A549 (cell line): ENCODE measurements around the gene CAMSAP1. TPM values are rescaled to one million over a fixed set of nuclear protein-coding genes. Genes with fewer than 3 reads are reported as not detected.

ENCODE experiments used
- ATAC-seq, 2 experiments: fragments of 200-7000 bp in 1 of 2; fragments of >200 bp in 1 of 2; cut with Nextera tagmentation in 1 of 2; cut with Tn5 transposase in 1 of 2; 3 replicates each; pipeline versions ENCODE4 v1.8.0 to v1.9.1; 2018 to 2020; ENCODE audit warnings: mild to moderate bottlenecking in 1 of 2, moderate library complexity in 1 of 2
- CTCF ChIA-PET: fragments of 300-600 bp; sonication (Branson Sonifier 250); formaldehyde crosslinking; extraction: SDS; loops from one replicate; lab custom pipeline; 2021; ENCODE audit warnings: antibody characterized with exemption, inconsistent platforms; lab: Yijun Ruan, JAX
- POLR2A ChIA-PET: fragments of 350-600 bp; formaldehyde crosslinking; extraction: SDS; loops from one replicate; lab custom pipeline; 2021; ENCODE audit warnings: antibody characterized with exemption, inconsistent platforms; lab: Yijun Ruan, JAX
- DNase-seq, 2 experiments: peaks; one replicate each; pipeline versions ENCODE4 v3.0.0 to v3.0.0-alpha.2; 2011 to 2016; ENCODE audit warnings: low read depth in 1 of 2, low spot score in 1 of 2
- FAIRE-seq: peaks from 2 replicates; lab custom pipeline; 2011; peaks lifted over from hg19 to GRCh38; lab: Jason Lieb, UNC
- H3K27ac ChIP-seq, 2 experiments: fragments of >200 bp; sonication (Bioruptor Twin); formaldehyde crosslinking; 3 replicates each; pipeline ENCODE4 v1.5.1; 2016 to 2017
- H3K4me1 ChIP-seq: fragments of >200 bp; sonication (Bioruptor Twin); formaldehyde crosslinking; 3 replicates; pipeline ENCODE4 v1.6.1; 2016
- H3K4me2 ChIP-seq: fragments of >200 bp; sonication (Bioruptor Twin); formaldehyde crosslinking; 3 replicates; pipeline ENCODE4 v1.6.1; 2016
- H3K4me3 ChIP-seq: fragments of >200 bp; sonication (Bioruptor Twin); formaldehyde crosslinking; 3 replicates; pipeline ENCODE4 v1.5.1; 2016
- H3K9me3 ChIP-seq: fragments of >200 bp; sonication (Bioruptor Twin); formaldehyde crosslinking; 3 replicates; pipeline ENCODE4 v1.6.1; 2016
- ATOH8 ChIP-seq: fragments of 250-450 bp; sonication (Bioruptor Pico); IDR thresholded peaks from 2 replicates; pipeline ENCODE4 v1.5.0; 2020; ENCODE audit warnings: low read depth, mild to moderate bottlenecking, moderate library complexity
- BHLHE40 ChIP-seq: IDR thresholded peaks from 2 replicates; pipeline ENCODE4 v1.6.1; 2012; ENCODE audit warnings: low read depth, low read length, inconsistent platforms
- CHD4 ChIP-seq: fragments of 200-600 bp; sonication (generic); IDR thresholded peaks from 2 replicates; pipeline ENCODE4 v1.6.1; 2016; ENCODE audit warnings: antibody characterized with exemption, mild to moderate bottlenecking, borderline replicate concordance
- EHF ChIP-seq: fragments of 250-450 bp; sonication (Bioruptor Pico); IDR thresholded peaks from 2 replicates; pipeline ENCODE4 v1.5.0; 2020; ENCODE audit warnings: mild to moderate bottlenecking
- ELK1 ChIP-seq: fragments of 150-350 bp; IDR thresholded peaks from 2 replicates; pipeline ENCODE4 v1.6.1; 2014; ENCODE audit warnings: low read depth, mild to moderate bottlenecking, low read length
- EP300 ChIP-seq, 2 experiments: fragments of >200 bp; sonication (Bioruptor Twin); formaldehyde crosslinking; IDR thresholded peaks; 2 replicates in 1 of 2; 3 replicates in 1 of 2; pipeline ENCODE4 v1.6.1; 2016 to 2017
- GATA3 ChIP-seq: IDR thresholded peaks from 2 replicates; pipeline ENCODE4 v1.6.1; 2012; ENCODE audit warnings: borderline replicate concordance
- HDAC2 ChIP-seq: fragments of 200-600 bp; sonication (generic); IDR thresholded peaks from 2 replicates; pipeline ENCODE4 v1.6.1; 2016
- HEYL ChIP-seq: fragments of 250-450 bp; sonication (Bioruptor Pico); IDR thresholded peaks from 2 replicates; pipeline ENCODE4 v1.8.0; 2021; ENCODE audit warnings: mild to moderate bottlenecking, moderate library complexity
- HMGXB4 ChIP-seq: fragments of 250-450 bp; sonication (Bioruptor Pico); IDR thresholded peaks from 2 replicates; pipeline ENCODE4 v1.5.0; 2021; ENCODE audit warnings: mild to moderate bottlenecking, moderate library complexity, borderline replicate concordance
- HOXA7 ChIP-seq: fragments of 250-450 bp; sonication (Bioruptor Pico); IDR thresholded peaks from 2 replicates; pipeline ENCODE4 v1.5.0; 2020; ENCODE audit warnings: mild to moderate bottlenecking, moderate library complexity
- HOXB13 ChIP-seq: fragments of 250-450 bp; sonication (Bioruptor Pico); IDR thresholded peaks from 2 replicates; pipeline ENCODE4 v1.5.0; 2020; ENCODE audit warnings: low read depth, mild to moderate bottlenecking, moderate library complexity
- JUN ChIP-seq, 2 experiments: fragments of >200 bp; sonication (Bioruptor Twin); formaldehyde crosslinking; IDR thresholded peaks; 2 replicates in 1 of 2; 3 replicates in 1 of 2; pipeline ENCODE4 v1.6.1; 2016 to 2017
- KDM1A ChIP-seq: fragments of 200-600 bp; sonication (generic); IDR thresholded peaks from 2 replicates; pipeline ENCODE4 v1.6.1; 2016; ENCODE audit warnings: low read depth, mild to moderate bottlenecking
- MAFK ChIP-seq: fragments of 450-650 bp; IDR thresholded peaks from 2 replicates; pipeline ENCODE4 v1.6.1; 2014; ENCODE audit not compliant: partially characterized antibody
- MAX ChIP-seq: IDR thresholded peaks from 2 replicates; pipeline ENCODE4 v1.6.1; 2012
- NFE2L2 ChIP-seq: fragments of 150-350 bp; conservative IDR thresholded peaks from 2 replicates; pipeline ENCODE4 v1.6.1; 2014; ENCODE audit warnings: low read length
- POLR2A ChIP-seq: IDR thresholded peaks from 2 replicates; pipeline ENCODE4 v1.6.1; 2012; ENCODE audit warnings: mild to moderate bottlenecking, low read length
- POLR2AphosphoS2 ChIP-seq: conservative IDR thresholded peaks from 2 replicates; pipeline ENCODE4 v1.6.1; 2012; ENCODE audit warnings: low read length, improper control_type of control experiment, inconsistent platforms
- RAD21 ChIP-seq, 2 experiments: fragments of >200 bp in 1 of 2; sonication (Bioruptor Twin) in 1 of 2; formaldehyde crosslinking in 1 of 2; IDR thresholded peaks in 1 of 2; conservative IDR thresholded peaks in 1 of 2; 2 replicates in 1 of 2; 3 replicates in 1 of 2; pipeline ENCODE4 v1.6.1; 2012 to 2018; ENCODE audit warnings: inconsistent platforms in 1 of 2
- RARB ChIP-seq: fragments of 250-450 bp; sonication (Bioruptor Pico); IDR thresholded peaks from 2 replicates; pipeline ENCODE4 v1.8.0; 2021; ENCODE audit warnings: mild to moderate bottlenecking, moderate library complexity
- RCOR1 ChIP-seq: fragments of 150-350 bp; IDR thresholded peaks from 2 replicates; pipeline ENCODE4 v1.6.1; 2014; ENCODE audit warnings: antibody characterized with exemption, low read length, low read depth
- REST ChIP-seq: fragments of 200-600 bp; sonication (generic); IDR thresholded peaks from 2 replicates; pipeline ENCODE4 v1.6.1; 2016; ENCODE audit warnings: antibody characterized with exemption, mild to moderate bottlenecking, moderate library complexity
- RFX5 ChIP-seq: fragments of 450-650 bp; IDR thresholded peaks from 2 replicates; pipeline ENCODE4 v1.7.1; 2014; ENCODE audit warnings: antibody characterized with exemption, mild to moderate bottlenecking, moderate library complexity
- TFCP2L1 ChIP-seq: fragments of 250-450 bp; sonication (Bioruptor Pico); IDR thresholded peaks from 2 replicates; pipeline ENCODE4 v1.5.0; 2021; ENCODE audit warnings: mild to moderate bottlenecking
- TP53 ChIP-seq: fragments of 250-450 bp; sonication (Bioruptor Pico); IDR thresholded peaks from 2 replicates; pipeline ENCODE4 v1.5.0; 2021; ENCODE audit warnings: mild to moderate bottlenecking, moderate library complexity
- USF2 ChIP-seq: fragments of 450-650 bp; IDR thresholded peaks from 2 replicates; pipeline ENCODE4 v1.6.1; 2014; ENCODE audit warnings: antibody characterized with exemption
- ZNF302 ChIP-seq: fragments of 250-450 bp; sonication (Bioruptor Pico); IDR thresholded peaks from 2 replicates; pipeline ENCODE4 v1.9.0; 2021; ENCODE audit warnings: inconsistent platforms, mild to moderate bottlenecking, moderate library complexity
- WGBS: methylation state at CpG from one replicate; pipeline ENCODE4 v1.1.6; 2017; ENCODE audit errors: missing lambda C conversion rate; 5-methylcytosine and 5-hydroxymethylcytosine counted together
- polyA plus RNA-seq, 4 experiments: library from polyadenylated mRNA; depleted of rRNA in 3 of 4; stranded (reverse); fragments of >200 nt; fragmentation: RNase III in 1 of 4; extraction: RNeasy Plus Mini Kit Qiagen cat#74134 plus additional on column Dnase treatment in 1 of 4; gene quantifications; 2 replicates in 3 of 4; 3 replicates in 1 of 4; pipeline ENCODE4 v1.2.3, GENCODE V29; 2011 to 2017

The CAMSAP1 gene
- polyA plus RNA-seq, 2 of the 4 experiments (the other 2 are of a cell fraction), result 8.6 to 15.0 TPM

- Histone ChIP-seq H3K9me3 (no peaks in the 10 kb centered on the region; the same call in 2 of the 3 replicates), H3K27ac (no peak overlapping the region), H3K4me1 (no peaks in the 10 kb centered on the region), H3K4me2 (no peak overlapping the region), H3K4me3 (no peak overlapping the region)
- 94% methylated on average over 5 of the region's 5 CpGs for WGBS
- ATAC-seq, result no peak
- no peak for FAIRE-seq
- TF ChIP-seq HEYL (CRISPR knock-in tag), result no peak
- TF ChIP-seq EP300 (IDR thresholded peaks at IDR 0.05), result no peak
- TF ChIP-seq HOXB13 (CRISPR knock-in tag), result no peak
- TF ChIP-seq KDM1A, result no peak
- no peak for TF ChIP-seq HDAC2
- no peak for TF ChIP-seq MAFK
- no peak for TF ChIP-seq ELK1
- no peak for TF ChIP-seq HMGXB4 (CRISPR knock-in tag)
- TF ChIP-seq REST, result no peak
- TF ChIP-seq TFCP2L1 (CRISPR knock-in tag), result no peak
- no peak for TF ChIP-seq ZNF302 (CRISPR knock-in tag)
- no peak for TF ChIP-seq CHD4
- no peak for TF ChIP-seq NFE2L2
- TF ChIP-seq BHLHE40, result no peak
- no peak for TF ChIP-seq HOXA7 (CRISPR knock-in tag)
- no peak for TF ChIP-seq TP53 (CRISPR knock-in tag)
- TF ChIP-seq RAD21 (conservative IDR thresholded peaks at IDR 0.05 in 1 of 2, IDR thresholded peaks at IDR 0.05 in 1 of 2), result no peak
- TF ChIP-seq GATA3, result no peak
- no peak for TF ChIP-seq RARB (CRISPR knock-in tag)
- CTCF ChIA-PET, result interaction anchor here (1.0 kb wide), 1 partner anchor 35 kb away, joined by 3 read pairs; no protein-coding TSS in a partner anchor
- no peak for DNase-seq
- POLR2A ChIA-PET, result no interaction called here
Observed at GRCh38 chr9:135828656-135829055, 78.7 kb downstream of the CAMSAP1 start.

GRCh38 chr9:135827866-135828580, 79.3 kb downstream of the CAMSAP1 start:
- Histone ChIP-seq H3K4me3 (no peak overlapping the region), H3K9me3 (no peaks in the 10 kb centered on the region; the same call in 2 of the 3 replicates), H3K27ac (no peak overlapping the region), H3K4me1 (no peaks in the 10 kb centered on the region), H3K4me2 (no peak overlapping the region)
- DNase-seq (no peak), ATAC-seq (no peak), FAIRE-seq (no peak)
- 96% methylated on average over 12 of the region's 13 CpGs for WGBS
- CTCF ChIA-PET, result interaction anchor here (0.5 to 1.0 kb wide), 2 partner anchors 30 to 95 kb away, joined by 3 to 4 read pairs; no protein-coding TSS in a partner anchor
- POLR2A ChIA-PET, result no interaction called here
- TF ChIP-seq POLR2A (no peak), POLR2AphosphoS2 (no peak), MAX (no peak), TP53 (CRISPR knock-in tag) (no peak), USF2 (no peak), RCOR1 (no peak), EHF (CRISPR knock-in tag) (no peak), RAD21 (conservative IDR thresholded peaks at IDR 0.05 in 1 of 2, IDR thresholded peaks at IDR 0.05 in 1 of 2) (no peak), HEYL (CRISPR knock-in tag) (no peak), JUN (IDR thresholded peaks at IDR 0.05) (no peak), MAFK (no peak), ATOH8 (CRISPR knock-in tag) (no peak), RFX5 (no peak)
